PC-3 (cell line): ENCODE results near the gene DPH1. TPM values are rescaled to one million over a fixed set of nuclear protein-coding genes. Genes with fewer than 3 reads are reported as not detected.

Experiments
- ATAC-seq: fragments of 200-7000 bp; cut with Tn5 transposase; 2 replicates; pipeline ENCODE4 v1.9.1; 2020; ENCODE audit warnings: mild to moderate bottlenecking, moderate library complexity
- BruUV-seq: library from RNA; stranded (reverse); fragments of 400-500 nt; replicated peaks from 2 replicates; lab custom pipeline; 2021; lab: Mats Ljungman, UMichigan
- CTCF ChIA-PET: fragments of 300-600 bp; sonication (Branson Sonifier 250); formaldehyde crosslinking; loops from one replicate; lab custom pipeline; 2022; ENCODE audit warnings: antibody characterized with exemption; lab: Charles Lee
- POLR2A ChIA-PET: fragments of 300-600 bp; sonication (Branson Sonifier 250); formaldehyde crosslinking; loops from one replicate; lab custom pipeline; 2022; ENCODE audit warnings: antibody characterized with exemption; ENCODE audit not compliant: unreplicated experiment; lab: Charles Lee
- DNase-seq: peaks from one replicate; pipeline ENCODE4 v3.0.0-alpha.2; 2015
- H2AFZ ChIP-seq: fragments of 300-600 bp; sonication (generic); 2 replicates; pipeline ENCODE4 v1.6.0; 2016; ENCODE audit warnings: antibody characterized with exemption, low read length
- H3F3A ChIP-seq: fragments of 300-600 bp; sonication (generic); one replicate; pipeline ENCODE4 v1.6.0; 2017; ENCODE audit warnings: antibody characterized with exemption, low read length, control low read depth, mild to moderate bottlenecking; ENCODE audit not compliant: unreplicated experiment
- H3K27ac ChIP-seq: fragments of 300-600 bp; sonication (generic); 2 replicates; pipeline ENCODE4 v1.5.1; 2016; ENCODE audit warnings: mild to moderate bottlenecking, low read length
- H3K27me3 ChIP-seq: fragments of 300-600 bp; sonication (generic); 2 replicates; pipeline ENCODE4 v1.6.1; 2016; ENCODE audit warnings: low read length, mixed read lengths
- H3K36me3 ChIP-seq: fragments of 300-600 bp; sonication (generic); 2 replicates; pipeline ENCODE4 v1.6.1; 2016; ENCODE audit warnings: low read depth, mixed run types, low read length, mixed read lengths
- H3K4me1 ChIP-seq: fragments of 300-600 bp; sonication (generic); 2 replicates; pipeline ENCODE4 v1.5.1; 2016; ENCODE audit warnings: low read length; ENCODE audit not compliant: insufficient read depth
- H3K4me2 ChIP-seq: fragments of 300-600 bp; sonication (generic); 2 replicates; pipeline ENCODE4 v1.6.0; 2016; ENCODE audit warnings: low read length
- H3K4me3 ChIP-seq: fragments of 300-600 bp; sonication (generic); 2 replicates; pipeline ENCODE4 v1.5.1; 2016; ENCODE audit warnings: mild to moderate bottlenecking, low read length, mixed read lengths
- H3K79me2 ChIP-seq: fragments of 300-600 bp; sonication (generic); 2 replicates; pipeline ENCODE4 v1.6.1; 2017; ENCODE audit warnings: low read length, mixed read lengths
- H3K9ac ChIP-seq: fragments of 300-600 bp; sonication (generic); 2 replicates; pipeline ENCODE4 v1.6.0; 2016; ENCODE audit warnings: mild to moderate bottlenecking, low read length
- H3K9me2 ChIP-seq: fragments of 300-600 bp; sonication (generic); replicated peaks from 2 replicates; pipeline ENCODE4 v1.6.1; 2016; ENCODE audit warnings: mixed run types, low read length, mixed read lengths
- H3K9me3 ChIP-seq: fragments of 300-600 bp; sonication (generic); 2 replicates; pipeline ENCODE4 v1.6.1; 2016; ENCODE audit warnings: low read length, mixed read lengths
- H4K20me1 ChIP-seq: fragments of 300-600 bp; sonication (generic); 2 replicates; pipeline ENCODE4 v1.6.1; 2016; ENCODE audit warnings: low read length, mixed read lengths
- CTCF ChIP-seq: fragments of 300-600 bp; sonication (generic); conservative IDR thresholded peaks from 2 replicates; pipeline ENCODE4 v1.5.1; 2017; ENCODE audit warnings: antibody characterized with exemption, low read depth, mild to moderate bottlenecking, low read length
- EZH2 ChIP-seq: fragments of 300-600 bp; sonication (generic); IDR thresholded peaks from one replicate; pipeline ENCODE4 v1.6.1; 2017; ENCODE audit warnings: antibody characterized with exemption, mild to moderate bottlenecking, low read length; ENCODE audit not compliant: unreplicated experiment
- EZH2phosphoT487 ChIP-seq: fragments of 300-600 bp; sonication (generic); IDR thresholded peaks from 2 replicates; pipeline ENCODE4 v1.6.1; 2018; ENCODE audit warnings: mild to moderate bottlenecking, antibody characterized with exemption, low read length, borderline replicate concordance
- intact Hi-C: fragments of 100-400 bp; cut with micrococcal nuclease; formaldehyde crosslinking; loops from 2 replicates; pipeline ENCODE4 v1.9.0; 2023
- microRNA-seq: library from miRNA; unstranded; fragments of <30 nt; microRNA quantifications from one replicate; pipeline ENCODE4 v1.1.0, GENCODE V29; 2020; ENCODE audit not compliant: unreplicated experiment
- total RNA-seq: library from RNA; depleted of rRNA; stranded (reverse); fragments of >200 nt; gene quantifications from 2 replicates; pipeline ENCODE4 v1.2.3, GENCODE V29; 2014; rRNA removed

DPH1 gene
- total RNA-seq, 1 experiment from 2014 or later: 47.9 TPM

- no peaks in the 10 kb centered on the region for H3K9me3 ChIP-seq
- H3K36me3 ChIP-seq: no peaks in the 10 kb centered on the region
- TF ChIP-seq EZH2 (no peak), CTCF (no peak), EZH2phosphoT487 (no peak)
- H3K4me1 ChIP-seq: 0 out of 2 replicates have a peak, but pooled peaks cover 7% of the 10 kb centered on the region
- H3F3A ChIP-seq: no peaks in the 10 kb centered on the region
- no peak for ATAC-seq
- H3K9me2 ChIP-seq: no peaks in the 10 kb centered on the region
- H3K4me3 ChIP-seq: no peak overlapping the region
- no TSS peak for BruUV-seq
- H3K27me3 ChIP-seq: no peaks in the 10 kb centered on the region
- no peak overlapping the region for H3K4me2 ChIP-seq
- no peak overlapping the region for H3K9ac ChIP-seq
- H4K20me1 ChIP-seq: no peaks in the 10 kb centered on the region
- H3K27ac ChIP-seq: no peak overlapping the region
- H2AFZ ChIP-seq: no peak overlapping the region
- intact Hi-C loops: no loop called here
- ChIA-PET CTCF (interaction anchor here (0.7 kb wide), 1 partner anchor 15 kb away, joined by 3 read pairs; no protein-coding TSS in a partner anchor), POLR2A (no interaction called here)
- no peak for DNase-seq
- no peaks in the 10 kb centered on the region for H3K79me2 ChIP-seq
Observed at GRCh38 chr17:2092253-2092652, 62.3 kb downstream of the DPH1 start.

- Histone ChIP-seq H3K79me2 (no peaks in the 10 kb centered on the region), H3K4me1 (0 out of 2 replicates have a peak, but pooled peaks cover 7% of the 10 kb centered on the region), H4K20me1 (no peaks in the 10 kb centered on the region), H3K9ac (no peak overlapping the region), H3K9me3 (no peaks in the 10 kb centered on the region), H3K9me2 (no peaks in the 10 kb centered on the region), H2AFZ (no peak overlapping the region), H3K4me2 (no peak overlapping the region), H3F3A (no peaks in the 10 kb centered on the region), H3K27ac (no peak overlapping the region), H3K36me3 (no peaks in the 10 kb centered on the region), H3K27me3 (no peaks in the 10 kb centered on the region), H3K4me3 (no peak overlapping the region)
- ATAC-seq (no peak), DNase-seq (no peak)
- TF ChIP-seq EZH2phosphoT487 (no peak), EZH2 (no peak), CTCF (no peak)
- BruUV-seq: no TSS peak
- intact Hi-C loops: no loop called here
- ChIA-PET POLR2A (interaction anchor here (0.6 kb wide), 1 partner anchor 8 kb away, joined by 3 read pairs; no protein-coding TSS in a partner anchor), CTCF (no interaction called here)
Observed at GRCh38 chr17:2093349-2093748, 63.4 kb downstream of the DPH1 start.

Small RNA genes within 50 kb of the gene (microRNA-seq; reads per million reads assigned to microRNA genes)
- 84.9 reads per million, percentile 62 among the genes with 10 or more reads in this experiment for gene MIR132
- 2.0 reads per million for gene MIR212

Other genes starting within 250 kb of the DPH1 start
- 8.1 and 9.3 TPM in 2 replicates for gene SMYD4, start 200.3 kb upstream of the DPH1 start, total RNA-seq
- 69.1 and 75.5 TPM in 2 replicates for gene RPA1, start 200.1 kb upstream of the DPH1 start, total RNA-seq
- 6.9 and 7.9 TPM in 2 replicates for gene RTN4RL1, start 4.8 kb upstream of the DPH1 start, total RNA-seq
- 45.7 and 58.6 TPM in 2 replicates for gene OVCA2, start 11.9 kb downstream of the DPH1 start, total RNA-seq
- 2.0 and 4.4 TPM in 2 replicates for gene HIC1, start 24.9 kb downstream of the DPH1 start, total RNA-seq